GM10248 (cell line): ENCODE results near the gene CLN5.
"Not testable (repeated sequence)": the region's sequence is repeated elsewhere in the genome, so short reads cannot be mapped to it uniquely, and the experiment has no call there.

Source experiments
- CTCF ChIA-PET: fragments of 300-600 bp; sonication (Branson Sonifier 250); formaldehyde crosslinking; extraction: SDS; loops from one replicate; lab custom pipeline; 2021; ENCODE audit warnings: antibody characterized with exemption; lab: Yijun Ruan, JAX
- POLR2A ChIA-PET: fragments of 350-650 bp; sonication (Branson Sonifier 250); formaldehyde crosslinking; extraction: SDS; loops from one replicate; lab custom pipeline; 2020; ENCODE audit warnings: antibody characterized with exemption; lab: Yijun Ruan, JAX
- DNase-seq: peaks from one replicate; pipeline ENCODE4 v3.0.0; 2012; ENCODE audit errors: extremely low spot score
- CTCF ChIP-seq: IDR thresholded peaks from 2 replicates; pipeline ENCODE4 v1.5.1; 2012; ENCODE audit warnings: mild to moderate bottlenecking, low read depth; ENCODE audit errors: extremely low read depth, missing control alignments, control extremely low read depth

The CLN5 gene

GRCh38 chr13:76994281-76994680 lies 2.4 kb downstream of the CLN5 start:
- ChIA-PET CTCF (interaction anchor here (0.8 to 6.3 kb wide), 3 partner anchors 14 to 559 kb away, joined by 3 to 57 read pairs (median 3); no protein-coding TSS in a partner anchor), POLR2A (no interaction called here)
- no peak for TF ChIP-seq CTCF
- DNase-seq: no peak

DNA sequence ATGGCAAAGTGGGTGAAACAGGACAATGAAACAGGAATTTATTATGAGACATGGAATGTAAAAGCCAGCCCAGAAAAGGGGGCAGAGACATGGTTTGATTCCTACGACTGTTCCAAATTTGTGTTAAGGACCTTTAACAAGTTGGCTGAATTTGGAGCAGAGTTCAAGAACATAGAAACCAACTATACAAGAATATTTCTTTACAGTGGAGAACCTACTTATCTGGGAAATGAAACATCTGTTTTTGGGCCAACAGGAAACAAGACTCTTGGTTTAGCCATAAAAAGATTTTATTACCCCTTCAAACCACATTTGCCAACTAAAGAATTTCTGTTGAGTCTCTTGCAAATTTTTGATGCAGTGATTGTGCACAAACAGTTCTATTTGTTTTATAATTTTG lies 8.6 kb downstream of the CLN5 start:
- POLR2A ChIA-PET: no interaction called here
- no peak for TF ChIP-seq CTCF
- DNase-seq: no peak
- CTCF ChIA-PET: interaction anchor here (1.8 kb wide), 1 partner anchor 16 kb away, joined by 9 read pairs; no protein-coding TSS in a partner anchor

DNA sequence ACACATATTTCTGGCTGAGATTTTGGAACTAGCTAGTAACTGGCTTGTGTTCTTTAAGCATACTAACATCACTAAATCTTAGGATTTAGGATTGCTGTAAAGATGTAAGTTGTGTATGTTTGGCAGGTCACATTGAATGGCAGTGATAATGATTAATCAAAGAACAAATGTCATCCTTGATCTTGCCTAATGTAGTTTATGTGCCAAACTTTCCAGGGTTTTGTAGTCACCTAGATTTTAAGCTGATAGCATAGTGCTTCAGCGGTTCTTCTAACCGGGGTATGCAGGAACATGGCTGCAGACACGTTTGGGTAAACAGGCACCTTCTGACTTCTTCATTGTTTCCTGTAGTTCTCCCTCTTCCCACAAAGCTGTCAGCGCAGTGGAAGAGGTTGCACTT lies 9.7 kb downstream of the CLN5 start:
- POLR2A ChIA-PET: no interaction called here

DNA sequence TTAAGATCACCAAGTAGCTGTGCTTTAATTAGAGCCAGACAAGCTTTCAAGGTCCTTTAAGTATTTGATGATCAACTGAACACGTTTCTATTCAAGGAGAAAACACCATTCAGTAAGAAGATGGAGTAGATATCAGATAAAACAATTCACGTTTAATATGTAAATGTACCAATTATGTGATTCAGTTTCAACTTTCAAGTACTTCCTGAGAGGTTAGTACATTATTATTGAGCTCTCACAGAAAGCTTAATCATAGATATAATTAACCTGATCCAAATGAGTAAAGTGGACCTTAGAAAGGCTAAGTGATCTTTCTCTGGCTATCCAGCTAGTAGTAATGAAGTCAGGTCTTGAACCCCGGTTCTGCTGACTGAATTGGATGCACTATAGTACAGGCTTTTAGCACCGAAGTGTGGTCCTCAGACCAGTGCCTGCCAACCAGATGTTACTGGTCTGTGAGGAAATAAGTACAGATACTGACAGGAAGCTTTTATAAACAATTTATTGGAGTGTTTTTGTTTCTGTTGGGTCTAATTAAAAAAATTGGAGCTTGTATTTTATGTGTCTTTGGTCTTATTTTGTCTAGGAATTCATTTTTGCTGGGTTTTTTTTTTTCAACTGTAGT lies 10.2 kb downstream of the CLN5 start:
- POLR2A ChIA-PET: no interaction called here
- CTCF ChIA-PET: interaction anchor here (0.7 to 5.3 kb wide), 12 partner anchors 9 to 282 kb away, joined by 3 to 39 read pairs (median 6); partner anchors contain the start of gene CLN5
- no peak for TF ChIP-seq CTCF
- no peak for DNase-seq

More for the DNA sequence above, 9.7 kb downstream of the CLN5 start:
- DNase-seq: no peak
- CTCF ChIA-PET: interaction anchor here (0.7 to 5.3 kb wide), 12 partner anchors 9 to 282 kb away, joined by 3 to 39 read pairs (median 6); partner anchors contain the start of gene CLN5
- no peak for TF ChIP-seq CTCF

- TF ChIP-seq CTCF: peak; percentile 54
- no peak for DNase-seq
- ChIA-PET POLR2A (interaction anchor here (0.6 to 0.7 kb wide), 2 partner anchors 10 to 518 kb away, joined by 3 to 4 read pairs; no protein-coding TSS in a partner anchor), CTCF (interaction anchor here (0.8 to 5.3 kb wide), 12 partner anchors 10 to 180 kb away, joined by 3 to 39 read pairs (median 5); partner anchors contain the start of gene CLN5)
Measured at GRCh38 chr13:77002590-77003190, 10.8 kb downstream of the CLN5 start.

DNA sequence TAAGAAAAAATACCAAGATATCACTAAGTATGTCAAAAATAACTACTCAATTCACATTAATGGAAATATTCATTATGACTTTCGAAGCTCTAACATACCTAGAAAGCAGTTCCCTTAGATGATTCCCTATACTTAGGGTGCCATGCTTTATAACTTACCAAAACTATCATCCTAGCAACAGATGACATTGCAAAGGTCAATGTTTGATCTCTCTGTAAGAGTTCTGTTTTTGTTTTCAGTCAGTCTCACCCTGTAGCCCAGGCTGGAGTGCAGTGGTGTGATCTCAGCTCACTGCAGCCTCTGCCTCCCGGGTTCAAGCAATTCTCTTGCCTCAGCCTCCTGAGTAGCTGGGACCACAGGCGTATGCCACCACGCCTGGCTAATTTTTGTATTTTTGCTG lies 16.5 kb downstream of the CLN5 start:
- POLR2A ChIA-PET, DNase-seq: not testable (repeated sequence)
- CTCF ChIA-PET: interaction anchor here (1.7 kb wide), 1 partner anchor 10 kb away, joined by 3 read pairs; no protein-coding TSS in a partner anchor

GRCh38 chr13:77009011-77009410 lies 17.1 kb downstream of the CLN5 start:
- ChIA-PET CTCF (interaction anchor here (1.7 kb wide), 1 partner anchor 11 kb away, joined by 3 read pairs; no protein-coding TSS in a partner anchor), POLR2A (no interaction called here)
- TF ChIP-seq CTCF: no peak
- DNase-seq: no peak

GRCh38 chr13:77009719-77010118 lies 17.8 kb downstream of the CLN5 start:
- DNase-seq: not testable (repeated sequence)
- ChIA-PET POLR2A (interaction anchor here (0.6 kb wide), 1 partner anchor 18 kb away, joined by 5 read pairs; no protein-coding TSS in a partner anchor), CTCF (interaction anchor here (1.7 kb wide), 2 partner anchors 8 to 12 kb away, joined by 3 to 8 read pairs; no protein-coding TSS in a partner anchor)
